ENCODE data around the gene CYREN. TPM values are rescaled to one million over a fixed set of nuclear protein-coding genes. Genes with fewer than 3 reads are reported as not detected.
A peak's percentile ranks its signal among the peaks of the same experiment; 100 is the strongest.

The CYREN gene
- 60.7 and 68.6 TPM in 2 replicates for total RNA-seq (2016; rRNA removed; fragmentation: Illumina TruSeq; extraction: Trizol)
- total RNA-seq (2016; cell fraction: cytosol; rRNA removed; fragmentation: Illumina TruSeq; extraction: Trizol; ENCODE audit: low read depth), result 24.2 and 27.7 TPM in 2 replicates
- 58.8 and 66.8 TPM in 2 replicates for total RNA-seq (2016; cell fraction: insoluble cytoplasmic fraction; rRNA removed; fragmentation: Illumina TruSeq; extraction: Trizol)
- 48.2 and 58.3 TPM in 2 replicates for total RNA-seq (2016; cell fraction: membrane; rRNA removed; fragmentation: Illumina TruSeq; extraction: Trizol)
- total RNA-seq (2016; cell fraction: nucleus; rRNA removed; fragmentation: Illumina TruSeq; extraction: Trizol), result 42.2 and 46.2 TPM in 2 replicates
- 19.3 and 20.7 TPM in 2 replicates for polyA plus RNA-seq (2011; rRNA removed)
- polyA plus RNA-seq (2011; cell fraction: cytosol; rRNA removed), result 19.8 and 20.9 TPM in 2 replicates
- 15.6 and 18.8 TPM in 2 replicates for polyA plus RNA-seq (2011; cell fraction: nucleus; rRNA removed)
- 44.5 and 69.6 TPM in 2 replicates for polyA plus RNA-seq (2012)
- polyA plus RNA-seq (2016; cell fraction: cytosol; fragmentation: Illumina TruSeq; extraction: Trizol; ENCODE audit: low read depth), result 13.5 and 22.0 TPM in 2 replicates
- 62.6 and 67.4 TPM in 2 replicates for polyA plus RNA-seq (2016; cell fraction: insoluble cytoplasmic fraction; fragmentation: Illumina TruSeq; extraction: Trizol; ENCODE audit: low read depth)
- polyA plus RNA-seq (2016; cell fraction: membrane; fragmentation: Illumina TruSeq; extraction: Trizol; ENCODE audit: low read depth), result 31.2 and 44.6 TPM in 2 replicates
- polyA plus RNA-seq (2016; cell fraction: nucleus; fragmentation: Illumina TruSeq; extraction: Trizol; ENCODE audit: insufficient read depth, low read depth), result 46.9 and 49.8 TPM in 2 replicates
- 24.4 and 62.5 TPM in 2 replicates for polyA minus RNA-seq (2011; rRNA and poly(A)+ RNA removed; ENCODE audit: low replicate concordance)
- 8.6 and 12.1 TPM in 2 replicates for polyA minus RNA-seq (2011; cell fraction: cytosol; rRNA and poly(A)+ RNA removed)
- 20.6 and 24.7 TPM in 2 replicates for polyA minus RNA-seq (2011; cell fraction: nucleus; rRNA and poly(A)+ RNA removed)
- Bru-seq, nascent RNA, result percentile 90 among the genes with signal in this experiment
- BruChase-seq, experiment 1, labeled RNA remaining after a 6-hour chase, result percentile 66 among the genes with signal in this experiment
- percentile 81 among the genes with signal in this experiment for BruChase-seq, experiment 2, labeled RNA remaining after a 2-hour chase
- long read RNA-seq, experiment 1, transcript CYREN-202 (4 exons, 1,738 nt), result major isoform, 31 of 87 reads
- long read RNA-seq, experiment 1, transcript CYREN-201 (4 exons, 1,482 nt), result minor isoform, 5 of 87 reads
- long read RNA-seq, experiment 1, partial matches to known transcripts, result 2 of 87 reads
- long read RNA-seq, experiment 1, other reads (novel, unspliced or antisense), result 41 of 87 reads
- long read RNA-seq, experiment 2, transcript CYREN-203 (4 exons, 1,579 nt), result major isoform, 11 of 84 reads
- long read RNA-seq, experiment 2, transcript CYREN-201 (4 exons, 1,482 nt), result minor isoform, 8 of 84 reads
- long read RNA-seq, experiment 2, partial matches to known transcripts, result 14 of 84 reads
- long read RNA-seq, experiment 2, other reads (novel, unspliced or antisense), result 49 of 84 reads

GRCh38 chr7:135170274-135170997 is at the start of gene CYREN:
TSS of gene CYREN (minus strand) at chr7:135170707. CDS start at chr7:135168922, 1,785 bp downstream.
- peaks cover 47% of the 10 kb centered on the region for H3K4me1 ChIP-seq (ENCODE audit: insufficient read depth, low read length)
- ChIA-PET POLR2A (interaction anchor here (0.7 to 4.4 kb wide), 16 partner anchors 10 to 524 kb away, joined by 3 to 30 read pairs (median 5); partner anchors contain the start of genes AGBL3, BPGM, TMEM140 and WDR91), CTCF (ENCODE audit: low intra/inter-chr PET ratio, low total read pairs) (interaction anchor here (1.3 to 2.4 kb wide), 2 partner anchors 183 to 537 kb away, joined by 3 to 11 read pairs; partner anchors contain the start of gene AGBL3)
- H3K27ac ChIP-seq (ENCODE audit: extremely low read length, insufficient read depth, low read length), result peak within 1 kb of the TSS; percentile 87
- no peaks in the 10 kb centered on the region; a peak in 1 of 5 replicates for H3K27me3 ChIP-seq (ENCODE audit: control insufficient read depth in 1 of 2, insufficient read depth in 2 of 2, low read length in 2 of 2)
- H2AFZ ChIP-seq (ENCODE audit: low read length), result no peak within 1 kb of the TSS
- no peaks in the 10 kb centered on the region for H3K9me3 ChIP-seq (ENCODE audit: low read length)
- intact Hi-C loops (cut with micrococcal nuclease; ENCODE audit: unreplicated experiment) (loop anchor here (2.0 to 5.0 kb wide), 3 partner anchors 16 to 278 kb away; partner anchors contain the start of gene AGBL3), in situ Hi-C loops (cut with HindIII; ENCODE audit: extremely low pct_ligation_motif_present, low pct_unique_long_range_greater_than_20kb) (no loop called here)
- H4K20me1 ChIP-seq (ENCODE audit: insufficient read depth, low read length), result peaks cover 14% of the 10 kb centered on the region; the same call in 1 of the 2 replicates
- peaks cover 56% of the 10 kb centered on the region for H3K79me2 ChIP-seq (ENCODE audit: insufficient read depth, low read length)
- WGBS (ENCODE audit: low lambda C conversion rate), result 0% methylated on average over 10 of the region's 77 CpGs
- peak within 1 kb of the TSS; percentile 91 to 97 (median 95) for H3K4me3 ChIP-seq (replicated peaks in 1 of 3; ENCODE audit: insufficient read depth in 1 of 3, low read depth in 2 of 3, low read length in 3 of 3)
- ATAC-seq (peak; percentile 91), FAIRE-seq (no peak), DNase-seq (ENCODE audit: low spot score) (peak; percentile 91)
- H3K9ac ChIP-seq (ENCODE audit: insufficient read depth, low read depth, low read length), result peak within 1 kb of the TSS; percentile 98
- H3K36me3 ChIP-seq (replicated peaks in 1 of 2; ENCODE audit: control insufficient read depth in 1 of 2, insufficient read depth in 2 of 2, low read length in 2 of 2), result peaks cover 4 to 37% of the 10 kb centered on the region in 2 experiments; a peak in 4 of 5 replicates
- peak within 1 kb of the TSS; percentile 99 for H3K4me2 ChIP-seq (ENCODE audit: low read depth, low read length)
- BruUV-seq (replicated peaks), result no TSS peak
- TF ChIP-seq ADNP (CRISPR knock-in tag; IDR thresholded peaks at IDR 0.05) (no peak), HDAC1 (CRISPR knock-in tag; IDR thresholded peaks at IDR 0.05) (peak; percentile 91), ESRRA (CRISPR knock-in tag; IDR thresholded peaks at IDR 0.05; ENCODE audit: low read depth) (peak; percentile 30; the same call in 1 of the 2 replicates), ZNF232 (CRISPR knock-in tag; IDR thresholded peaks at IDR 0.05; ENCODE audit: borderline replicate concordance) (no peak; the same call in 1 of the 2 replicates), MEIS2 (CRISPR knock-in tag; IDR thresholded peaks at IDR 0.05) (0 out of 2 replicates have a peak, but pooled peaks have one; percentile 31), RAD21 (CRISPR knock-in tag; IDR thresholded peaks at IDR 0.05) (peak; percentile 95), ZNF772 (CRISPR knock-in tag; IDR thresholded peaks at IDR 0.05) (no peak), TFE3 (CRISPR knock-in tag; IDR thresholded peaks at IDR 0.05) (peak; percentile 40; the same call in 1 of the 2 replicates), ARNTL (CRISPR knock-in tag; IDR thresholded peaks at IDR 0.05) (peak; percentile 50; the same call in 1 of the 2 replicates), ZNF550 (CRISPR knock-in tag; IDR thresholded peaks at IDR 0.05; ENCODE audit: borderline replicate concordance) (0 out of 2 replicates have a peak, but pooled peaks have one; percentile 54), ZFY (CRISPR knock-in tag; IDR thresholded peaks at IDR 0.05) (peak; percentile 82), ZSCAN21 (CRISPR knock-in tag; IDR thresholded peaks at IDR 0.05; ENCODE audit: borderline replicate concordance) (no peak; the same call in 1 of the 2 replicates), PPARG (CRISPR knock-in tag; conservative IDR thresholded peaks at IDR 0.05) (peak; percentile 79; the same call in 1 of the 2 replicates), PCBP2 (optimal IDR thresholded peaks at IDR 0.05; ENCODE audit: low read depth, low read length, poor library complexity, severe bottlenecking) (no peak), PBX3 (CRISPR knock-in tag; IDR thresholded peaks at IDR 0.05; ENCODE audit: borderline replicate concordance) (no peak)
